ENCODE measurements around the gene ZSWIM6.
"Not testable (repeated sequence)": the region's sequence is repeated elsewhere in the genome, so short reads cannot be mapped to it uniquely, and the experiment has no call there.

The ZSWIM6 gene

DNA sequence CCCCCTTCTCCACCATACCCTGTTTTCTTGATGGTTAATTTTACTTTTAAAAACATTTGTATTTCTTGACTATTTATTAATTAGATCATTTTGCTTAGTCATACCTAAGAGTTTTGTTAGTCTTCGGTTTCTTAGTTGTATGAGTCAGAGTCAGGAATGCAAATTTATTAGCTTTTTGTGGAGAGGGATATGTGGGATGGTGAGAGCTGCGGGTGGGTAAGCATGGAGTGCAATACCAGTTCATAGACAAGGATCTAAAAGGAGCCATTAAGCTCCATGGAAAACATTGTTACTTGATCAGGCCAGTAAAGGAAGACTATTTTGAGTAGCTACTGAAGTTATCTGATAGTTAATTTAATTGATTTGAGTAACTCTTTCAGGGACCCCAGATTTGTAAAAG lies 77.5 kb downstream of the ZSWIM6 start:
- no peak for DNase-seq

DNA sequence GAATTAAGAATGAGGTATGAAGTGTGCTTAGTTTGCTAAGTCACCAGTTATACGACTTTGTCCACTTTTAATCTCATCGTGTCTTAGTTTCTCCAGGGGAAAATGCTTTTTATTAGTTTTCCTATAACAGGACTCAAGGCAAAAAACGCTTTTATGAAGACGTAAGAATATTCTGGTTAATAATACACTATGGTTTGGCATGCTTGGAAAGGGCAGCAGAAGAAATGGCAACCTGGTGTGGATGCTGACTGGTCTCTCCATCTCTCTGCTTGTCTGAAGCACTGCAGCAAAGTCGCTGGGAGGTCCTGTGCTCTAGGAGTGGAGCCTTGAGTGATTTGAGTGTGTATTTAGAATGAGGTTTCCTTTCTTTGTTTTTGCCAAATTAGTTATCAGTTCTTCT lies 78.8 kb downstream of the ZSWIM6 start:
- no peak for DNase-seq

DNA sequence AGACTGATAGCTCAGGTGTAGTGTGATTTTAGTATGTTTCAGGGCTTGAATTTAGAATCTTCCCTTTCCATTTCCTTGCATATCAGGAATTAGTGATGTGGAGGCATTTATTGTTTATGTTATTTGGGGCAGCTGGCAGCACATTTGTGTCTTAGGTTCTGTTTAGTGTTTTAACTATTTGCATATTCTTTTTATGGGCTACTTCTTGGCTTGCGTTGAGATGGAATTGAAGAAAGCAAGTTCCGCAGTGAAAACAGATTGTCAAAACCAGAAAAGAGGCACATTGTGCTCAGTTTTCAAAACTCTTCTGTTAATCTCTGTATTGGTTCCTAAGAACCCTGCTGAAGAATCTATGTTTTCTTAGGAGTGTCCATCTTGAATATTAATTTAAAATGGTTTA lies 80.3 kb downstream of the ZSWIM6 start:
- DNase-seq, result no peak

DNA sequence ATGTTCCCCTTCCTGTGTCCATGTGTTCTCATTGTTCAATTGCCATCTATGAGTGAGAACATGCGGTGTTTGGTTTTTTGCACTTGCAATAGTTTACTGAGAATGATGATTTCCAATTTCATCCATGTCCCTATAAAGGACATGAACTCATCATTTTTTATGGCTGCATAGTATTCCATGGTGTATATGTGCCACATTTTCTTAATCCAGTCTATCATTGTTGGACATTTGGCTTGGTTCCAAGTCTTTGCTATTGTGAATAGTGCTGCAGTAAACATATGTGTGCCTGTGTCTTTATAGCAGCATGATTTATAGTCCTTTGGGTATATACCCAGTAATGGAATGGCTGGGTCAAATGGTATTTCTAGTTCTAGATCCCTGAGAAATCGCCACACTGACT lies 81.1 kb downstream of the ZSWIM6 start:
- DNase-seq, result not testable (repeated sequence)

DNA sequence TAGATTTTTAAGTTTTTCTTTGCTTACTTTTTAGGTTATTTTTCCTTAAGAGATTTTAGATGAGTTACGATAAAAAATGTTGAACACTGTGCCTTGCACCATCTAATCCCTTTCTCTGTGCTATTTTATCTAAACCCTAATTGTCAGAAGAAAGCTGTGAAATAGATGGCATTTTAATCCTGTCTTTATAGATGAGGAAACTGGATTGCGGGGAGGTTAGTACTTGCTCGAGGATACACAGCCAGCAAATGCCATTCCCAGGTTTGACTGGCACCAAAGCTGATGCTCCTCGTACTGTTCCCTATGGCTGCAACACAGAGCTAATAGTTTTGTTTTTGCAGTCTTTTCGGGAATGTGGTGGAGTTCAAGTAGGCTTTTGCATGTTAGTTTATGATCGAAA lies 82.7 kb downstream of the ZSWIM6 start:
- no peak for DNase-seq

DNA sequence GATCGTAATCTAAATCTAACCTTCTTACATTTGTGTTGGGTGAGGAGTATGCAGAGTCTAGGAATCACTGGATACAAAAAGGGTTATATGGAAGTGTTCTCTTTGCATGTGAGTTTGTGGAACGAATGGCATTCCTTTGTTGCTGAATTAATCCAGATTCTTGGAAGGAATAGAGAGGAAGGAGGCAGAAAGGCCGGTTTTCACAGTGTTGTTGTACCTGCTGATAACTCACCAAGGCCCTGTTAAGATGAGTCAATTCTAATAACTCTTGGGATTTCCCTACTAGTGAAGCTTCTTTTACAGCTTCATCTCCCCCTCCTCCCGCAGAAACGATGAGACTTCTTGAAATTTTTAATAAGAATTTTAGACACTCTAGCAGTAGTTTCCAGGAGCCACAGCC lies 84.0 kb downstream of the ZSWIM6 start:
- peak in 1 of 2 donors; percentile 11 for DNase-seq

DNA sequence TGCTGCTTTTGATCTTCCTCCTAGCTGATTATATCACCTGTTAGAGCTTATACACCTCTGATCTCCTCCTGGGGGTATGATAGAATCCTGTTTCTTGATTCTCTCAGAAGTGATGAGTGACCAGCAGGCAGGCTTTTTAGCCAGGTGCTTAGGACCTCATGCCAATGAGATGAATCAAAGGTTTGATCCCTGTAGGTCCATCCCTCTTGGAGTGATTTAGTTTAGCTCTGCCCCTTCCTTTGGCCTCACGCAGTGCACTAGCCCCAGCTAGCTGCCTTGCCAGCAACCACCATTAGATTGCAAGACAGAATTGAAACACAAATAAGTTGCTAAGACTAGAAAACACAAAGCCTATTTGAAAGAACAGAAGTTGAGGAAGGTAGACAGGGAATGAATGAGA lies 84.4 kb downstream of the ZSWIM6 start:
- DNase-seq, result no peak

DNA sequence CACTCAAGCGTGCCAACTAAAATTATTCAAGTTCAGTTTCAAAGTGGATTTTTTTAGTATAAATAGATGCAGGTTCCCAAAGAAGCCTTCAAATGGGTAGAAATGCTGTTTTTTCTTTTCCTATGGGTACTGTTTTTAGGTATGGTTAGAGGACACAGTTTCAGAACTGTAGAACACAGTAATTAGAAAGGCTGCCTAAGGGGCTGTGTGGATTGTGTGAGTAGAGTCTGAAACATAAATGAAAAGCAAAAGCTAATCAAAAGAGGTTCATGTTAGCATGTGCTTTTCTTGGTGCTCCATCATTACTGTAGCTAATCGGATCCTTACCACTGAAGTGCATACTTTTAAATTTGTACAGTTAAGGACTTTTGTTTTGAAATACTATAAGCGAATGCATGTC lies 85.3 kb downstream of the ZSWIM6 start:
- DNase-seq, result no peak

DNA sequence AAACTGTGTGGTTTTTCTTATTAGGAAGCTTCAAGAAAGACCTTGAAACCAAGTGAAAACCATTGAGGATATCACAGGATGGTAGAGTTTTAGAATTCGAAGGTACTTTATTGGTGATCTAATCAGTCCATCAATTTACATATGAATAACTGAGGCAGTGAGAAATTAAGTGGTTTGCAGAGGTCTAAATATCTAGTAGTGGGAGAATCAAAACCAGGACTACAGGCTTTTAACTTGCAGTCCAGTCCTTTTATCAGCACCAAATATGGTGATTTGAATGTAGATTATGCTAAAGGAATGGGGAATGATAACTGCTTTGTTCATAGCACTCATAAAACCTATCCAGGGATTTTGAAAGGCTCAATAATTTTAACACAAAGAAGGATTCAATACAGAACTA lies 85.8 kb downstream of the ZSWIM6 start:
- no peak for DNase-seq

DNA sequence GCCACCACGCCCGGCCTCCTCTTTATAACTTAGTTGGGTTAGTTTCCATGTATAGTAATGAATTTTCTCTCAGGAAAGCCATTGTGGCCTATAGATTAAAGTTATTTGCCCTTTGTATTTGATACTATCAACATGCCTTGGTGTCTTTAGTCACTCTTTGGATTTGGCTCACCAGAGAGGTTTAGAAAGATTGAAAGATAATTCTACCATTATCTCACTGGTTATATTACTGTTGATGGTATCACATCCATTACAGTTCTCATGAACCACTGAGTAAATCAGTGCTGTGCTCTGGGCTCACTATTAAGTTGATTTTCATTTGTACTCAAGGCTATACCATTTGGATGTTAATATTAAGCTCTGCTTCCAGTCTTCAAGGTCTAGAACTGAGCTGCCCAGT lies 87.0 kb downstream of the ZSWIM6 start:
- DNase-seq, result no peak

DNA sequence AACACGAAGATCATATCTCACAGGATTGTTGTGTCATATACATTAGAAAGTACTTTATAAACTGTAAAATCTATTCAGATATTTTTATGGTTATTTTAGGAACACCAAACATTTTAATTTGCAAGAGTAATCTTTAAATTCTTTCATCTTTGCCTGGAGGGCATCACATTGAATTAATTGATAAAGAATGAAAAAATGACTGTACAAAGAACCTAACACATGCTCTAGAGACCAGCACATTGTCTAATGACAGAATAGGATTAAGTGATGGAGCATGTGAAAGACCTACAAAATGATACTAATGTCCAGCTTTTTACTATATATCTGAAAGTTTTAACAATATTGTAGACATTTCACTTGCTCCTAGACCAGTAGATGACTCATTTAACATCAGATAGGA lies 88.0 kb downstream of the ZSWIM6 start:
- no peak for DNase-seq

DNA sequence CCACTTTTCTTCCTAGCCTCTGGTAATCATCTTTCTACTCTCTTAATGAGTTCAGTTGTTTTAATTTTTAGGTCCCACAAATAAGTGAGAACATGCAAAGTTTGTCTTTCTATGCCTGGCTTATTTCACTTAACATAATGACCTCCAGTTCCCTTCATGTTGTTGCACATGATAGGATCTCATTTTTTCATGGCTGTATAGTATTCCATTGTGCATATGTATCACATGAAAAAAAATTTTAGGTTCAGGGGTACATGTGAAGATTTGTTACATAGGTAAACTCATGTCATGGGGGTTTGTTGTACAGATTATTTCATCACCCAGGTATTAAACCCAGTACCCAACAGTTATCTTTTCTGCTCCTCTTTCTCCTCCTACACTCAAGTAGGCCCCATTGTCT lies 89.2 kb downstream of the ZSWIM6 start:
- not testable (repeated sequence) for DNase-seq

DNA sequence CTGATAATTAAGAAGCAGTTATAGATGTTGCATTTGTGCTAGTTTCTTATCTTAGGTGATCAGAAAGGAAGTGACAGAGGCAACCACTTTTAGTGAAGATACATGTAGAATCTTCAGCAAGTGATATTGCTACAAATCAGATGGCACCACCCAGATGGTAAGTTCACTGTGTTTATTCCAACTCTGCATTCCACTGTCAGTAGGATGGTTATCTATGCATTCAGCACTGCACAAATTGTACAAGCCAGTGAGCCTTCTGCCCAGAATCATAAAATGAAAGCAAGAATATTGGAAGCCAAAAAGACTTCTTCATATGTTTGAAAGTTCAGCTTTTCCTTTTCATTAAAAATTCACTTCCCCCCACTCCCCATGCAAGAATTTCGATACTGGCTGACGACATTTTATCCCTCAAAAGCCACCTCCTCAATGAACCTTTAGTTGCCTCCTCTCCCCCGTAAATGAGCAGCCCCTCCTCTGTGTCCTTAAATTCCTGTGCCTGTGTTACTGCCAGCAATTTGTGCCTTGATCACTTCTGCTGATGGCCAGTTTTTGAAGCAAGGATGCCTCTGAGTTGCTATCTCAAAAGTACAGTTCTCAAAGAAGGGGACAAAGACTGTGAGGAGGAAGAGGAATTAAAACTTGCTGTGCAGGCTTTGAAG lies 91.6 kb downstream of the ZSWIM6 start:
- no peak for DNase-seq

DNA sequence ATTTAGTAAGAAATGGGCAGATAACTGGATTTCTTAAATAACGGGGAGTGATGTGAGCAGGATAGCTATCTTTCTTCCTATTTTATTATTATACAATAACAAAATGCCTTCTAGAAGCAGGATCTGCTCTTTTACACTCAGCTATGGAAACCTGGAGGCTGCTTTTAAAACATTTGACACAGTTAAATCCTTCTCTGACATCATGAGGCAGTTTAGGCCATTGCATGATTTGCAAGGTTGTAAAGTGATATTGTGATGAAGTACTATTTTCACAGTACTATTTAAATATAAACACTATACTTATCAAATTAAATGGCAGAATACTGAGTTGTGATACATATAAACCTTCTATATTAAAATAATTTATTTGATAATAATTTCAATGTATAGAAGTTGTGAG lies 93.9 kb downstream of the ZSWIM6 start:
- no peak for DNase-seq

DNA sequence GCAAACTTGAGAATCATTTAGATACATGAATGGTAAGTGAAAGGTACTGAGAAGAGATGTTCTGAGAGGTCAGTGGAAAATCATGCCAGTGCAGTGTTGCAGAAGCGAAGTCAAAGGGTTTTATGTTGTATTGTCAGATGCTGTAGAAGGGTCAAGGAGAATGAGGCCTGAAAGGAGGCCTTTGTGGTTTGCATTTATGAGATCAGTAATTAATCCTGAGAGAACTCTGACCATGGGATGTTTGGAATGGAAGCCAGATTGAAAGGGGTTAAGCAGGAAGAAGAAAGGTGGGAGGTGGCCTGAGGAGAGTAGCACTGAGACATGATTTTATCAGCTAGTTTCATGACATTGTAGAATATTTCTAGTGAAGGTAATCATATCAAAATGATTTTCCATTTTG lies 97.8 kb downstream of the ZSWIM6 start:
- no peak for DNase-seq

DNA sequence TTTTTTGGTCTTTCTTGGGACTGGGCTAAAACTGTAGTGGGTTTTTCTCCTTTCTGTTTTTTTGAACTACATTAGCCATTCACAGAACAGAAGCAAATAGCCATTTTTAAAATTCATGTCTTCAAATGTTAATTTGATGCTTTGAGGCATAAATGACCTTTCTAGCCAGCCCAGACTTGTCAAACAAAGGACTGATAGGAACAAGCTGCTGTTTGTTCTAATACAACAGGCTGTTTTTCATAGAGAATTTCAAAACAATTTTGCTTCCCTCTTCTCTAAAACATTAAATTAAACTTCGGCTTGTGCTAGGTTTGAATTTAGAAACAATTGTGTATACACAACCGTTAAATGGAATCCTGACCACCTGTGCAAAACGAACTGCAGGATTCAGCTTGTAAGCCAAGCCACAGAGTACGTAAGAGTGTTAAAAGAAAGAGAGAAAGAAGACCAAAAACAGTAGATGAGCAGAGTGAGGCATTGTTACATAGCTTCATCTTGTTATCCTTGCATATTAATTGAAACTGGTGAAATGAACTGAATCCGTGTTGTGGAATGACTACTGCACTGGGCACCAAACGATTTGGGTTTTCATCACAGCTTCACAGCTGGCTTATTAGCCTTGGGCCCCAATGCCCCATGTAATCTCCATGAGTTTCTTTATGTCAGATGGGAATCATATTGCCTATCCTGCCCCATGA lies 100.0 kb downstream of the ZSWIM6 start:
- DNase-seq, result no peak

DNA sequence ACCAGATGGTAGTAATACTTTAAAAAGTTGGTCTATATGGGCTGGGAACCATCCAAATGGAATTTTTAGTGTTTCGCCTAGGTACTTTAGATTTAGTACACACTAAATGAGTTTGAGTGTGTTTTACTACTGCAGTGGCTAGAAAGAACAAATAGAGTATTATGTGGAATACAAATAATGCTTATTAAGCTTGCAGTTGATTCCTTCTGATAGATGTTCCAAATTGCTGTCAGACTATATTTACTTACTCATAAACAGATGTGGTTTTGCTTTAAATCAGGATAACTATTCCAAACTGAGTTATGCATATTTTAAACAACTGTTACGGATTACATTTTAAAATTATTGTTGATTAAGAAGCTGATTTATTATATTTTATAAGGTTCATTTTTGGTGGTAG lies 103.3 kb downstream of the ZSWIM6 start:
- DNase-seq, result no peak

DNA sequence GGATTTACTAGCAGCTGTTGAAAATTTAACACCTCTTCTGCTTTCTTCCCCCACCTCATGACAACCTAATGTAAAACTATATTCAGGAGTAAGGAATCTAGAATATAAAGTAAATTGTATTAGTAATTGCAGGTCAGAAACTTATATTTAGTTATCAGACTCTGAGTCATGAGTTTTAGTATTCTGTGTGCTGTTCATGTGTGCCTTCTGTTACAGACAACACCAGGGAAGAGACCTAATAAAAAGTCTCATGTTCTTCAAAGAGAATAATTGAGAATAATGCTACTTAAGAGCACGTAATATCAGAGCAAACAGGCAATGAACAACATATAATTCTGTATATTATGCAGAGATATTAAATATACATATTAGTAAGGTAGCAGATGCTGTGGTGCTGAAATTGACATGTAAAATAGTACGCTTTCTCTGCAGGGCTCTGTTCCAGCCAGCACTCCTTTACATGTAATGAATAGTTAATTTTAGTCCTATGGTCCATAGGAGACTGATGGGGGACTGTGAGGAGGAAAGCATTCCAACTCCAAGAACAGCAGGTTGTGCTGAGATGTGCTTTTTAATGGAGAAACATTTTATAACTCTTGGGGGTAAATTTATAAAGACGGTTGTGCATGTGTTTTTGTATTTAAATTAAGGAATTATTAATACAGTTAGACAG lies 106.4 kb downstream of the ZSWIM6 start:
- no peak for DNase-seq

DNA sequence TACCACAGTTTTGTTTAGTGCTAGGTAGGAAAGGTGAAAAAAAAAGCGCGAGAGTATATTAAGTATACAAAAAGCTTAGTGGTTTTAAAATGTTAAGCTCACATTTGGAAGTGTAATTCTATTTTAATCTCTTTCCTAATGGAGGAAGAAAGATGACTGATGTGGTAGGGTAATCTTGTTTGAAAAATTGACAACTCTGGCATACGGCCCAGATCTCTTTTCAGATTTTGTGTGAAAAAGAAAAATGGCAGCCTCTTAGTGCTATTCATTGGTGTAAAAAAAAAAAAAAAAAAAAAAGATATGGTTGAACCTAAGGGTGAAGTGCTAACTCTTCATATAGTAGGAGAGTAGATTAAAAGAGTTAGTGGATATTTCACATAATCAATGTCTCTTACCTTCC lies 108.0 kb downstream of the ZSWIM6 start:
- DNase-seq, result no peak

DNA sequence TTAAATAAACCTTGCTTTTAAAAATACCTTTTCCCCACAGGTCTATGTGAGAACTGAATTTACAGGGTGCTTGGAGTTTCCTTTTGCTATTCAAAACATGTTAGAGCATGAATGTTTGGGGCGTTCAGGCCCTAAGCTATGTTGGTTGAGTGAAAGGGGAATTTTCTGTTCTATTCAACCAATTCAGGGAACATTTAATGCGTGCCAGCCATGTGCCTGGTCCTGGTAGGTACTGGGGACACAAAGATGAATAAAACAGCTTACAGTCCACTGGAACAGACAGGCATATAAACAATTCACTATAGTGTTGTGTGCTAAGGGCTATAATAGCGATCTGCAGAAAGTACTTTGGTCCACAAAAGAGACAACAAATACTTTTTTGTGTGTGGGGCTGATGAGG lies 108.5 kb downstream of the ZSWIM6 start:
- DNase-seq, result no peak

DNA sequence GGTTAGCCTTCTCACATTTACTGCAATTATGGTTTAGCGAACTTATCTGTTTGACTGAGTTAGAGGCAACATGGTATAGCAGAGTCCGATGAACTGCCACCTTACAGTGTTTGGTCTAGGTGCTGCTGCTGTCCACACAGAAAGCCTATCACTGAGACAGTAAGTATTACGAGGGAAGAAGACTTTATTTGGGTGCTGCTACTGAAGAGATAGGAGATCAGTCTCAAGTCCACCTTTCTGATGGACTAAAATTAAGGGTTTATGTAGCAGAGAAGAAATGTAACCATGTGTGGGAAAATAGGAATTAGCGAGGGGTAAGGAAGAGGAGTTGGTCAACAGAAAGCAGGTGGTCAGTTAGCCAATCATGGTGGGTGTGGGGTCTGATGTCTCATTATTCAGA lies 109.7 kb downstream of the ZSWIM6 start:
- DNase-seq, result no peak

DNA sequence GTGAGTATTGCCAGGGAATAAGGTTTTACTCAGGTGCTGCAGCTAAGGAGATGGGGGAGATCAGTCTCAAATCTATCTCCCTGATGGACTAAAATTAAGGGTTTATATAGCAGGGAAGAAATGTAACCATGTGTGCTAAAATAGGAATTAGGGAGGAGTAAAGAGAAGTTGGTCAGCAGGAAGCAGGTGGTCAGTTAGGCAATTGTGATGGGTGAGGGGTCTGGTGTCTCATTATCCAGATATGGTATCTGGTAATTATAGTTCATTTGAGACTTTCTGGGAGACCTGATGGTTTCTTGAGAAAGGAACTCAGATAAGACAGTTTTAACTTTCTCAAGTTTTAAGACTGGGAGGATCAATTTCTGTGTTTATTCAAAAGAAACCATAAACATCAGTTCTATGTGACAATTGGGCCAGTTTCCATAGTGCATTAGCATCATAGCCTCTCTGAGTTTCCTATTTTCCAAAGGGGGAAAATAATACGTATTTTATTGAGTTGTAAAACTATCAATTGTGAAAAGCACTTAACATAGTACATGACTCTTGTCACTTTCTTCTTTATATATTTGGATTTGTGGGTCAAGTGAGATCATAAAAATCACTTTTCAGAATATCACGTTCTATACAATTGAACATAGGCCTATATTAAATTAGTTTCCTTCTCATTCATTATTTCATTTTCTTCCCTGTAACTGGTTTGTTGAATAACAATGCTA lies 115.9 kb downstream of the ZSWIM6 start:
- no peak for DNase-seq

DNA sequence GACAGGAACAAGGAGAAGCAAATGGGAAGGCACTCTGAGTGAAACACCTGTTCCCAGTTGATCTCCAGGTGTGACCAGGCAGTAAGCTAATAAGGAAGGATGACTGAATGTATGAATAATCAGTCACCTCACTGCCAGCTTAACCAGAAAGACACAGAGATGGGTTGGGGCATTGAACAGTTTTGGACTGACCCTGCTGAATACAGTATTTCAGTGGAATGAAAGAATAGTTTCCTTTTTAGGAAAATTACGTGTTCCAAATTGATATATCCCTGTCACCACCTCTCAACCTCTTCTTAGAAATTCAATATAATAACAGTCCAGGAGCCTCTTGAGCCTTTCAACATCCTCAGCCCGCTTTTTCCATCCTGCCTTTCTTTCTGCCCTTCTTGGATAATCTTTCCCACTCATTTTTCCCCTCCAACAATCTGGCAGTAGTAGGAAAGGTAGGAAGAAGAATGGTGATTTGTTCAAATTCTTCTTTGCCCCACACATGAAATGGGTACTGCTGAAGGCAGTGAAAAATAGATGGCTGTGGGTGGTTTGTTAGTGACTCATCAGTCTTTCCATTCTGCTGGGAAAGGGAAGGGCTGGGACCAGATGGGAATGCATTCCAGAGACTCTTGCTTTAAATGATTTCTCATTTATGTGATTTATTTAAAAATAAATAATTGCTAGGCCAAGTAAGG lies 117.9 kb downstream of the ZSWIM6 start:
- DNase-seq, result no peak
